ENCODE data around the gene NME5.
"Not testable (repeated sequence)": the region's sequence is repeated elsewhere in the genome, so short reads cannot be mapped to it uniquely, and the experiment has no call there.

NME5 gene

DNA sequence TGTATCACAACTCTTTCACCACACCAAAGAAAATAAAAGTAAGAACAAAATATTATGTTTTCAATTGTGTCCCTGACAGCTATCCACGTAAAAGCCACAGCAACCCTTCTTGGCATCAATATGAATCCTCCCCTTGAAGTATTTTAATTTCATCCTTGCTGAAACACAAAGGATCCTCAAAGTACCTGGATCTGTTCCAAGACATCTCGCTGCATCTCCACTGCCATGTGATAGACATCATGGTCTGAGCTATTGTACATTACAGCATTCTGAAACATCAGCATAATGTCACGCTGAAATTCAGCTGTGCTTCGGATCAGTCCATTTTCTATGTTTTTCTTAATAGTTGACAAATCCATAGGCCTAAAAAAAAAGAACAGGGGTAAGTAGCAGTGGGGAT is 21.5 kb upstream of the NME5 start:
- FAIRE-seq: no peak
- no peak for DNase-seq (ENCODE audit: insufficient read length, low spot score)
- TF ChIP-seq, protein P1, sequence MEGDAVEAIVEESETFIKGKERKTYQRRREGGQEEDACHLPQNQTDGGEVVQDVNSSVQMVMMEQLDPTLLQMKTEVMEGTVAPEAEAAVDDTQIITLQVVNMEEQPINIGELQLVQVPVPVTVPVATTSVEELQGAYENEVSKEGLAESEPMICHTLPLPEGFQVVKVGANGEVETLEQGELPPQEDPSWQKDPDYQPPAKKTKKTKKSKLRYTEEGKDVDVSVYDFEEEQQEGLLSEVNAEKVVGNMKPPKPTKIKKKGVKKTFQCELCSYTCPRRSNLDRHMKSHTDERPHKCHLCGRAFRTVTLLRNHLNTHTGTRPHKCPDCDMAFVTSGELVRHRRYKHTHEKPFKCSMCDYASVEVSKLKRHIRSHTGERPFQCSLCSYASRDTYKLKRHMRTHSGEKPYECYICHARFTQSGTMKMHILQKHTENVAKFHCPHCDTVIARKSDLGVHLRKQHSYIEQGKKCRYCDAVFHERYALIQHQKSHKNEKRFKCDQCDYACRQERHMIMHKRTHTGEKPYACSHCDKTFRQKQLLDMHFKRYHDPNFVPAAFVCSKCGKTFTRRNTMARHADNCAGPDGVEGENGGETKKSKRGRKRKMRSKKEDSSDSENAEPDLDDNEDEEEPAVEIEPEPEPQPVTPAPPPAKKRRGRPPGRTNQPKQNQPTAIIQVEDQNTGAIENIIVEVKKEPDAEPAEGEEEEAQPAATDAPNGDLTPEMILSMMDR (IDR thresholded peaks at IDR 0.05; ENCODE audit: insufficient read depth, missing control alignments): no peak

DNA sequence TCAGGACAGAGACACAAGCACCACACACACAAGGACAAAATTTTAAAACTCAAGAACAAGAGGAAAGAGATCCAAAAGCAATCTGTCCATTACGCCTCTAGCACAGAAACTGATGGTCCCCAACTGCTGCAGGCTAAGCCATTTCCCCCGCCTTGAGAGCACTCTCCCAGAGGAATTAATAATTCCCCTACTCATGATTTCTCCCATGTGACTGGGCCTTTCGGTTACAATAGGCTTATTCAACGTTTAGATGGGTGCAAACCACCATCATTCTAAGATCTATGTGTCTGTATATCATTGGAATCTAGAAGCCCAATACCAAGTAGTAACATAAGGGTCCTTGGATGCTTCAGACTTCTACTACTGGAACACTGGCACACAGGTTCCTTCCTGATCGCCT is 20.4 kb upstream of the NME5 start:
- TF ChIP-seq, protein P1 (IDR thresholded peaks at IDR 0.05; ENCODE audit: insufficient read depth, missing control alignments): no peak
- no peak for FAIRE-seq
- no peak for DNase-seq (ENCODE audit: insufficient read length, low spot score)

DNA sequence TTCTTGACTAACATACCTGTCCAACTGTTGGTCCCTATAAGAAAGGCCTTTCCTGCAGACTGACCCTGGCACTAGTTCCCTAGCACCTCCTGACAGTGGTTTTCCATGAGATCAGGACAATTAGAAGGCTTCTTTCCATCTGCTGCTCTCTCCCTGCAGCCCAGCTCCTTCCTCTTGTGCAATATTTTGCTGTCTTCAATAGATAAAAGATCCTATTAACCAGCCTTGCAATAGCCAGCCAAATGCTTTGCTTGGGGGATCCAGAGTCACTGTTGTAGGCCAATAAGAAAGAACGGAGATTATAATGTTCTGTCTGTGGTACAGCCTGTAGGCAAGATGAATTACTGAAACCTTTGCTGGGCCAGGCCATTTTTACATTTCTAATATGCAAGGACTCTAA is 18.4 kb upstream of the NME5 start:
- no peak for DNase-seq (ENCODE audit: insufficient read length, low spot score)
- TF ChIP-seq, protein P1 (IDR thresholded peaks at IDR 0.05; ENCODE audit: insufficient read depth, missing control alignments): no peak
- no peak for FAIRE-seq

DNA sequence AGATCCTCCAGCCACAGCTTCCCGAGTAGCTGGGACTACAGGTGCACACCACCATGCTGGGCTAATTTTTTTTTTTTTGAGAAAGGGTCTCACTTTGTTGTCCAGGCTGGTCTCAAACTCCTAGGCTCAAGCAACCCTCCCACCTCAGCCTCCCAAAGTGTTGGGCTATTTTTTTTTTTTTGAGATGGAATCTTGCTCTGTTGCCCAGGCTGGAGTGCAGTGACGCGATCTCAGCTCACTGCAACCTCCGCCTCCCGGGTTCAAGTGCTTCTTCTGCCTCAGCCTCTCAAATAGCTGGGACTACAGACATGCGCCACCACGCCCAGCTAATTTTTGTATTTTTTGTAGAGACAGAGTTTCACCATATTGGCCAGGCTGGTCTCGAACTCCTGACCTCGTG is 16.7 kb upstream of the NME5 start:
- FAIRE-seq; DNase-seq (ENCODE audit: insufficient read length, low spot score): not testable (repeated sequence)

DNA sequence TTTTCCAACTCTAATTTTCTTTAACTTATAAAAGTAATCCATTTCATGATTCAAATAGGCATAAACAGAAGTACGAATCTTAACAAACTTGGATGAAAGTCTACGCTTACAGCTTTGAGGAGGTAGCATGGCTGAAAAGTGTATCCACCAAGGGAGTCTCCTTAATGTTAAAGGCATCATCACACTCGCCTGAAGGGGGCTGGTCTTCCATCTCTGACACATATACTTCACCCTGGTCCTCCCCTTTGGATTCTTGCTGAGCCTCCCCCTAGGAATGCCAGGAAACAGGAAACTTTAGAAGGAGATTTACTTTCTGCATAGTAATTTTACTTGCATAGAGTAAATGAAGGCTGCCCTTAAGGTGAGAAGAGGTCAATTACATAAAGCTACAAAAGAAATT is 10.3 kb upstream of the NME5 start:
- FAIRE-seq (no peak), DNase-seq (ENCODE audit: insufficient read length, low spot score) (no peak)
- TF ChIP-seq, protein P1 (IDR thresholded peaks at IDR 0.05; ENCODE audit: insufficient read depth, missing control alignments): no peak

DNA sequence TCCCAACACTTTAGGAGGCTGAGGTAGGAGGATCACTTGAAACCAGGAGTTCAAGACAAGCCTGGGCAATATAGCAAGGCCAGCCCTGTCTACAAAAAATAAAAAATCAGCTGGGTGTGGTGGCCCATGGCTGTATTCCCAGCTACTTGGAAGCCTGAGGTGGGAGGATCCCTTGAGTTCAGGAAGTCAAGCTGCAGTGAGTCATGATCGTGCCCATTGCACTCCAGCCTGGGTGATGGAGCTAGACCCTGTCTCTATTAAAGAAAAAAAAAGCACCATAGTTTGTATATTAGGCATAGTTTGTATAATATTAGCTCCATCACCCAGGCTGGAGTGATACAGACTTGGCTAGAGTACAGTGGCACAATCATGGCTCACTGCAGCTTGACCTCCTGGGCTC is 9.6 kb upstream of the NME5 start:
- DNase-seq (ENCODE audit: insufficient read length, low spot score): no peak
- no peak for FAIRE-seq
- TF ChIP-seq, protein P1 (IDR thresholded peaks at IDR 0.05; ENCODE audit: insufficient read depth, missing control alignments): no peak

DNA sequence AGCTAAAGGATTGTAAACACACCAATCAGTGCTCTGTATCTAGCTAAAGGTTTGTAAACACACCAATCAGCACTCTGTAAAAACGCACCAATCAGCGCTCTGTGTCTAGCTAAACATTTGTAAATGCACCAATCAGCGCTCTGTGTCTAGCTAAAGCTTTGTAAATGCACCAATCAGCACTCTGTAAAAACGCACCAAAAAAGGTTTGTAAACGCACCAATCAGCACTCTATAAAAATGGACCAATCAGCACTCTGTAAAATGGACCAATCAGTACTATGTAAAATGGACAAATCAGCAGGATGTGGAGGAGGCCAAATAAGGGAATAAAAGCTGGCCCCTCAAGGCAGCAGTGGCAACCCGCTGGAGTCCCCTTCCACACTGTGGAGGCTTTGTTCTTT is 4.3 kb upstream of the NME5 start:
- FAIRE-seq; DNase-seq (ENCODE audit: insufficient read length, low spot score): not testable (repeated sequence)

DNA sequence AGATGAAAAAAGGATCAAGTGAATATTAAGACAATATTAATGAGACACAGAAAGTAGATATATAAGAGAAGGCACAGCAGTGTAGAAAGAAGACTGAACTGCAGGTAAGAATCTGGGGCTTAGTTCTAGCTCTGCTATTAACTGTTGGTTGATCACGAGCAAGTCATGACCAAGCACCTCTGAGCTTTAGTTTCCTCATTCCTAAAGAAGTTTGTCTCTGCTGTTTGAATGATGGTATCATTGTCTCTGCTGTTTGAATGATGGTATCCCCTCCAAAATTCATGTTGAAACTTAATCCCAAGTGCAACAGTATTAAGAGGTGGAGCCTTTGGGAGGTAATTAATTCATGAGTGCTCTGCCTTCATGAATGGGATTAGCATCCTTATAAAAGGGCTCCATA is 2.5 kb upstream of the NME5 start:
- DNase-seq (ENCODE audit: insufficient read length, low spot score): no peak
- TF ChIP-seq, protein P1 (IDR thresholded peaks at IDR 0.05; ENCODE audit: insufficient read depth, missing control alignments): no peak
- FAIRE-seq: no peak
